GM12872 (cell line): ENCODE measurements around the gene HTR4.

ENCODE experiments used
- CTCF ChIP-seq: IDR thresholded peaks from 3 replicates; pipeline ENCODE4 v1.5.1; 2011; ENCODE audit warnings: low read depth, mild to moderate bottlenecking, low read length, moderate library complexity; ENCODE audit not compliant: insufficient read depth

HTR4 gene

GRCh38 chr5:148623101-148623500, 31.2 kb downstream of the HTR4 start:
- TF ChIP-seq CTCF, result no peak

DNA sequence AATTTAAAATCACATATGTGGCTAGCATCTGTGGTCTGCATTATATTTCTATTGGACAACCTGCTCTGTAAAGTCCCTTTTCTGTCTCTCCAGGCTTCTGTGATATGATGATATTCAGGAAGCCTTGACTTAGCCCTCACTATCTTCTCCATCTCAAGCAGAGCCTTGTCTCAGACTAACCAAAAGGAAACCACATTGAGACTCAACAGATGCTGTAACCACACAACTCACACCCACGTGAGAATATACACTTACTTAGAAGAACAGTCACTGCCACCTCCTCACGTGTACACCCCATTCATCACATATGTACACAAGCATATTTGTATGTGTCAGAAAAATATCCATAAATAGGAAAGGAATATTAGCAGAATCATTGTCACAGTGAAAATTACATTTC, 33.6 kb downstream of the HTR4 start:
- TF ChIP-seq CTCF, result no peak

GRCh38 chr5:148620091-148620490, 34.2 kb downstream of the HTR4 start:
- no peak for TF ChIP-seq CTCF

GRCh38 chr5:148619484-148619883, 34.8 kb downstream of the HTR4 start:
- TF ChIP-seq CTCF, result no peak

GRCh38 chr5:148615644-148616275, 38.6 kb downstream of the HTR4 start:
- no peak for TF ChIP-seq CTCF

- no peak for TF ChIP-seq CTCF
Measured at GRCh38 chr5:148607406-148607805, 46.9 kb downstream of the HTR4 start.

DNA sequence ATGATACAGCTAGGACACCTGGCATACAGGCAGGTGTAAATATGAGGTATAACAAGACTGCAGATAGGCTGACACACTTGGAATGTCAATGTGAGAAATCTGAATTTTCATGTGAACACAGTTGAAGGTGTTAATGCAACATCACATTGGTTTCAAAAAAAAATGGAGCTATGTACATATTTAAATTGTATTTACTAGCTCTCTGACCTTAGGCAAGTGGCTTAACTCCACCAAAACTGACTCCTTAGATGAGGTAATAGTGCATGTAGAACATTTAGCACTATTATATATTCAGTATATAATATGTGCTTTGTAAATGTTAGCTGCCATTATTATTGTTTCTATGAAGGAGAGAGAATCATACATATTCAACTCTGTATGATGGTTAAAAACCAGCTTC, 48.0 kb downstream of the HTR4 start:
- no peak for TF ChIP-seq CTCF
